Measurements from ENCODE around the gene ST6GAL2. TPM values are rescaled to one million over a fixed set of nuclear protein-coding genes. Genes with fewer than 3 reads are reported as not detected.

The ST6GAL2 gene
- total RNA-seq, 2 experiments from 2014 or later = not detected

- TF ChIP-seq CTCF (IDR thresholded peaks at IDR 0.05) = no peak
- H3K9me3 Mint-ChIP-seq = no peaks in the 10 kb centered on the region
- H3K36me3 Mint-ChIP-seq (ENCODE audit: low read depth) = no peaks in the 10 kb centered on the region
- CTCF ChIA-PET = interaction anchor here (1.0 kb wide), 1 partner anchor 14 kb away, joined by 3 read pairs; no protein-coding TSS in a partner anchor
- H3K27ac Mint-ChIP-seq = no peak overlapping the region
- ATAC-seq (no peak), DNase-seq (no peak)
- POLR2A ChIA-PET = no interaction called here
- H3K27me3 Mint-ChIP-seq = peaks cover 2% of the 10 kb centered on the region
- H3K4me3 Mint-ChIP-seq = no peak overlapping the region
- no peaks in the 10 kb centered on the region for H3K4me1 Mint-ChIP-seq (ENCODE audit: low read depth)
- intact Hi-C loops (cut with micrococcal nuclease) = no loop called here
These were observed 21.9 kb downstream of the ST6GAL2 start for GRCh38 chr2:106864051-106864450.

- POLR2A ChIA-PET = no interaction called here
- TF ChIP-seq CTCF (IDR thresholded peaks at IDR 0.05) = no peak
- no peaks in the 10 kb centered on the region for H3K9me3 Mint-ChIP-seq
- no peaks in the 10 kb centered on the region for H3K36me3 Mint-ChIP-seq (ENCODE audit: low read depth)
- ATAC-seq = no peak
- H3K27ac Mint-ChIP-seq = no peak overlapping the region
- H3K27me3 Mint-ChIP-seq = peaks cover 2% of the 10 kb centered on the region
- no peak for DNase-seq
- intact Hi-C loops (cut with micrococcal nuclease) = no loop called here
- no peaks in the 10 kb centered on the region for H3K4me1 Mint-ChIP-seq (ENCODE audit: low read depth)
- no peak overlapping the region for H3K4me3 Mint-ChIP-seq
- CTCF ChIA-PET = no interaction called here
These were observed 22.6 kb downstream of the ST6GAL2 start for GRCh38 chr2:106863387-106863786.

GRCh38 chr2:106859498-106859897, 26.5 kb downstream of the ST6GAL2 start:
- ChIA-PET CTCF (interaction anchor here (1.5 kb wide), 1 partner anchor 10 kb away, joined by 4 read pairs; no protein-coding TSS in a partner anchor), POLR2A (no interaction called here)
- Mint-ChIP-seq H3K4me3 (no peak overlapping the region), H3K27ac (no peak overlapping the region), H3K36me3 (ENCODE audit: low read depth) (no peaks in the 10 kb centered on the region), H3K4me1 (ENCODE audit: low read depth) (no peaks in the 10 kb centered on the region), H3K27me3 (no peaks in the 10 kb centered on the region), H3K9me3 (no peaks in the 10 kb centered on the region)
- TF ChIP-seq CTCF (IDR thresholded peaks at IDR 0.05) = no peak
- intact Hi-C loops (cut with micrococcal nuclease) = no loop called here
- ATAC-seq = no peak
- DNase-seq = no peak

GRCh38 chr2:106858810-106859209, 27.2 kb downstream of the ST6GAL2 start:
- POLR2A ChIA-PET = no interaction called here
- H3K9me3 Mint-ChIP-seq = no peaks in the 10 kb centered on the region
- DNase-seq (no peak), ATAC-seq (no peak)
- H3K36me3 Mint-ChIP-seq (ENCODE audit: low read depth) = no peaks in the 10 kb centered on the region
- H3K27ac Mint-ChIP-seq = no peak overlapping the region
- H3K4me3 Mint-ChIP-seq = no peak overlapping the region
- CTCF ChIA-PET = no interaction called here
- no peaks in the 10 kb centered on the region for H3K4me1 Mint-ChIP-seq (ENCODE audit: low read depth)
- no peaks in the 10 kb centered on the region for H3K27me3 Mint-ChIP-seq
- no peak for TF ChIP-seq CTCF (IDR thresholded peaks at IDR 0.05)
- intact Hi-C loops (cut with micrococcal nuclease) = no loop called here

GRCh38 chr2:106857882-106858478, 28.0 kb downstream of the ST6GAL2 start:
- Mint-ChIP-seq H3K36me3 (ENCODE audit: low read depth) (no peaks in the 10 kb centered on the region), H3K27ac (no peak overlapping the region), H3K4me1 (ENCODE audit: low read depth) (no peaks in the 10 kb centered on the region), H3K4me3 (no peak overlapping the region), H3K27me3 (no peaks in the 10 kb centered on the region), H3K9me3 (no peaks in the 10 kb centered on the region)
- no peak for ATAC-seq
- DNase-seq = no peak
- intact Hi-C loops (cut with micrococcal nuclease) = no loop called here
- POLR2A ChIA-PET = no interaction called here
- CTCF ChIA-PET = no interaction called here
- TF ChIP-seq CTCF (IDR thresholded peaks at IDR 0.05) = no peak
